ENCODE results near the gene RHOV. TPM values are rescaled to one million over a fixed set of nuclear protein-coding genes. Genes with fewer than 3 reads are reported as not detected.

RHOV gene
- polyA plus RNA-seq, 1 of the 3 experiments (the other 2 are of a cell fraction), result 0.62 TPM

DNA sequence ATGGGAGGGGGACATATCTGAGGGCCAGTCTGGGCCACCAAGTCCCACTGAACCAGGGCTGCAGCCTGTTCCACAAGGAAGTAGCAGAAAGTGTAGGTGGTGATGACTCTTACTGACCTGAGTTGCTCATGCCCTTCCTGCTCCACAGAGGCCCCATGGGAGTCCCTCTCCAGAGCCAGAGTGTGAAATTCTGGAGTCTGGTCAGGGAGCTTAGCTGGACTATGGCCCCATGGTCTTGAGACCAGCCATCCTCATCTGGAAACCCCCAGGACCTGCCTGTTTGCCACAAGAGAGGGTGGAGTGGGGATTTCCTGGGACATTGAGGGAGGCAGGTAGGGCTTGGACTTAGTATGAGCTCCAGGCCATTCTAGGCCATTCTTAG, 27.2 kb downstream of the RHOV start:
- no peak for TF ChIP-seq RXRA (IDR thresholded peaks at IDR 0.05; ENCODE audit: borderline replicate concordance, low read depth)
- TF ChIP-seq SIN3A (IDR thresholded peaks at IDR 0.05; ENCODE audit: borderline replicate concordance, low read depth, low read length), result no peak
- TF ChIP-seq, protein P1, sequence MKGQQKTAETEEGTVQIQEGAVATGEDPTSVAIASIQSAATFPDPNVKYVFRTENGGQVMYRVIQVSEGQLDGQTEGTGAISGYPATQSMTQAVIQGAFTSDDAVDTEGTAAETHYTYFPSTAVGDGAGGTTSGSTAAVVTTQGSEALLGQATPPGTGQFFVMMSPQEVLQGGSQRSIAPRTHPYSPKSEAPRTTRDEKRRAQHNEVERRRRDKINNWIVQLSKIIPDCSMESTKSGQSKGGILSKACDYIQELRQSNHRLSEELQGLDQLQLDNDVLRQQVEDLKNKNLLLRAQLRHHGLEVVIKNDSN (IDR thresholded peaks at IDR 0.05; ENCODE audit: borderline replicate concordance, low read depth), result no peak
- TF ChIP-seq CHD2 (IDR thresholded peaks at IDR 0.05; ENCODE audit: low read length, partially characterized antibody), result no peak
- no peak for TF ChIP-seq GATA2 (CRISPR knock-in tag; IDR thresholded peaks at IDR 0.05)
- no peak for TF ChIP-seq PBX3 (IDR thresholded peaks at IDR 0.05)
- TF ChIP-seq EZH2phosphoT487 (IDR thresholded peaks at IDR 0.05; ENCODE audit: borderline replicate concordance, low read depth), result no peak
- no peak for TF ChIP-seq MAX (IDR thresholded peaks at IDR 0.05; ENCODE audit: low read depth)
- TF ChIP-seq MEF2A (IDR thresholded peaks at IDR 0.05; ENCODE audit: borderline replicate concordance, low read depth), result no peak
- no peak for TF ChIP-seq RAD21 (IDR thresholded peaks at IDR 0.05; ENCODE audit: low read length)
- TF ChIP-seq MXI1 (IDR thresholded peaks at IDR 0.05; ENCODE audit: low read depth, low read length), result no peak
- TF ChIP-seq, protein P2, sequence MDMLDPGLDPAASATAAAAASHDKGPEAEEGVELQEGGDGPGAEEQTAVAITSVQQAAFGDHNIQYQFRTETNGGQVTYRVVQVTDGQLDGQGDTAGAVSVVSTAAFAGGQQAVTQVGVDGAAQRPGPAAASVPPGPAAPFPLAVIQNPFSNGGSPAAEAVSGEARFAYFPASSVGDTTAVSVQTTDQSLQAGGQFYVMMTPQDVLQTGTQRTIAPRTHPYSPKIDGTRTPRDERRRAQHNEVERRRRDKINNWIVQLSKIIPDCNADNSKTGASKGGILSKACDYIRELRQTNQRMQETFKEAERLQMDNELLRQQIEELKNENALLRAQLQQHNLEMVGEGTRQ (IDR thresholded peaks at IDR 0.05; ENCODE audit: borderline replicate concordance, low read depth, low read length), result no peak
- no peak for TF ChIP-seq FOSL2 (IDR thresholded peaks at IDR 0.05; ENCODE audit: borderline replicate concordance, low read depth)
- no peak for TF ChIP-seq JUND (IDR thresholded peaks at IDR 0.05)
- TF ChIP-seq TAF1 (IDR thresholded peaks at IDR 0.05; ENCODE audit: borderline replicate concordance, low read depth, low read length), result no peak
- no peak for TF ChIP-seq ELF1 (IDR thresholded peaks at IDR 0.05)
- TF ChIP-seq, protein P3, sequence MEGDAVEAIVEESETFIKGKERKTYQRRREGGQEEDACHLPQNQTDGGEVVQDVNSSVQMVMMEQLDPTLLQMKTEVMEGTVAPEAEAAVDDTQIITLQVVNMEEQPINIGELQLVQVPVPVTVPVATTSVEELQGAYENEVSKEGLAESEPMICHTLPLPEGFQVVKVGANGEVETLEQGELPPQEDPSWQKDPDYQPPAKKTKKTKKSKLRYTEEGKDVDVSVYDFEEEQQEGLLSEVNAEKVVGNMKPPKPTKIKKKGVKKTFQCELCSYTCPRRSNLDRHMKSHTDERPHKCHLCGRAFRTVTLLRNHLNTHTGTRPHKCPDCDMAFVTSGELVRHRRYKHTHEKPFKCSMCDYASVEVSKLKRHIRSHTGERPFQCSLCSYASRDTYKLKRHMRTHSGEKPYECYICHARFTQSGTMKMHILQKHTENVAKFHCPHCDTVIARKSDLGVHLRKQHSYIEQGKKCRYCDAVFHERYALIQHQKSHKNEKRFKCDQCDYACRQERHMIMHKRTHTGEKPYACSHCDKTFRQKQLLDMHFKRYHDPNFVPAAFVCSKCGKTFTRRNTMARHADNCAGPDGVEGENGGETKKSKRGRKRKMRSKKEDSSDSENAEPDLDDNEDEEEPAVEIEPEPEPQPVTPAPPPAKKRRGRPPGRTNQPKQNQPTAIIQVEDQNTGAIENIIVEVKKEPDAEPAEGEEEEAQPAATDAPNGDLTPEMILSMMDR (IDR thresholded peaks at IDR 0.05), result no peak
- CTCF ChIA-PET, result interaction anchor here (1.1 to 8.5 kb wide), 6 partner anchors 9 to 57 kb away, joined by 3 to 120 read pairs (median 12); partner anchors contain the start of gene VPS18
- Histone ChIP-seq H4K20me1 (ENCODE audit: insufficient read depth) (no peaks in the 10 kb centered on the region), H3K4me3 (ENCODE audit: low read depth in 2 of 2, low read length in 1 of 2) (no peak overlapping the region), H3K79me2 (ENCODE audit: insufficient read depth) (no peaks in the 10 kb centered on the region), H3K9me3 (no peaks in the 10 kb centered on the region), H3F3A (replicated peaks; ENCODE audit: insufficient read depth) (peaks cover 3% of the 10 kb centered on the region), H3K9me2 (no peaks in the 10 kb centered on the region), H3K4me1 (ENCODE audit: control insufficient read depth in 1 of 2, insufficient read depth in 2 of 2, low read depth in 1 of 2, low read length in 1 of 2) (peaks cover 0 to 17% of the 10 kb centered on the region in 2 experiments; a peak in 1 of 4 replicates), H3K4me2 (no peak overlapping the region), H3K27me3 (ENCODE audit: insufficient read depth) (peaks cover 9% of the 10 kb centered on the region; the same call in 1 of the 2 replicates), H2AFZ (ENCODE audit: low read depth) (no peak overlapping the region), H3K36me3 (replicated peaks in 1 of 2; ENCODE audit: control insufficient read depth in 1 of 2, insufficient read depth in 2 of 2, low read length in 1 of 2) (no peaks in the 10 kb centered on the region), H3K9ac (no peak overlapping the region), H3K27ac (ENCODE audit: low read depth in 2 of 2, low read length in 1 of 2) (no peak overlapping the region)
- POLR2A ChIA-PET, result no interaction called here
- DNase-seq, result no peak

Data from SK-N-SH (cell line).